Measurements from ENCODE around the gene SIN3B. TPM values are rescaled to one million over a fixed set of nuclear protein-coding genes. Genes with fewer than 3 reads are reported as not detected.
A peak's percentile ranks its signal among the peaks of the same experiment; 100 is the strongest.

SIN3B gene
- polyA plus RNA-seq, 10 donors = 28.4 to 58.8 (median 38.6) TPM

- DNase-seq = peak in 1 of 3 donors; percentile 45
Observed at GRCh38 chr19:16824658-16825311, 4.4 kb upstream of the SIN3B start.

- peak; percentile 70 to 94 (median 91) for DNase-seq
Observed at GRCh38 chr19:16825312-16826052, 3.7 kb upstream of the SIN3B start.

- DNase-seq = peak in 1 of 3 donors; percentile 32
Observed at GRCh38 chr19:16829822-16830289, 658 bp downstream of the SIN3B start.

GRCh38 chr19:16830679-16831078, 1.5 kb downstream of the SIN3B start:
- DNase-seq = no peak

- no peak for DNase-seq
Observed at GRCh38 chr19:16831531-16831930, 2.3 kb downstream of the SIN3B start.

GRCh38 chr19:16834747-16835146, 5.5 kb downstream of the SIN3B start:
- DNase-seq = no peak

GRCh38 chr19:16836115-16837034, 7.2 kb downstream of the SIN3B start:
- DNase-seq = peak in 1 of 3 donors; percentile 31

GRCh38 chr19:16837035-16837362, 7.8 kb downstream of the SIN3B start:
- no peak for DNase-seq

- no peak for DNase-seq
Observed at GRCh38 chr19:16841391-16841926, 12.3 kb downstream of the SIN3B start.

- DNase-seq = no peak
Observed at GRCh38 chr19:16846901-16847300, 17.7 kb downstream of the SIN3B start.

- no peak for DNase-seq
Observed at GRCh38 chr19:16847430-16847829, 18.2 kb downstream of the SIN3B start.

GRCh38 chr19:16849168-16849567, 20.0 kb downstream of the SIN3B start:
- no peak for DNase-seq

GRCh38 chr19:16850133-16850532, 20.9 kb downstream of the SIN3B start:
- no peak for DNase-seq

- no peak for DNase-seq
Observed at GRCh38 chr19:16851031-16851712, 22.0 kb downstream of the SIN3B start.

- DNase-seq = no peak
Observed at GRCh38 chr19:16853066-16853465, 23.9 kb downstream of the SIN3B start.

GRCh38 chr19:16856091-16856490, 26.9 kb downstream of the SIN3B start:
- no peak for DNase-seq

GRCh38 chr19:16859626-16860025, 30.4 kb downstream of the SIN3B start:
- no peak for DNase-seq

GRCh38 chr19:16860118-16860517, 30.9 kb downstream of the SIN3B start:
- DNase-seq = no peak

GRCh38 chr19:16861011-16861410, 31.8 kb downstream of the SIN3B start:
- DNase-seq = no peak

GRCh38 chr19:16861834-16862233, 32.6 kb downstream of the SIN3B start:
- no peak for DNase-seq

- DNase-seq = no peak
Observed at GRCh38 chr19:16862826-16863415, 33.7 kb downstream of the SIN3B start.
